GM12878 (cell line): ENCODE results near the gene SIGLEC10. TPM values are rescaled to one million over a fixed set of nuclear protein-coding genes. Genes with fewer than 3 reads are reported as not detected.
A peak's percentile ranks its signal among the peaks of the same experiment; 100 is the strongest.
"Not testable (repeated sequence)": the region's sequence is repeated elsewhere in the genome, so short reads cannot be mapped to it uniquely, and the experiment has no call there.

ENCODE experiments used
- ATAC-seq: fragments of 200-7000 bp; cut with Tn5 transposase; 3 replicates; pipeline ENCODE4 v1.9.1; 2020; ENCODE audit warnings: mild to moderate bottlenecking, moderate library complexity
- BruUV-seq: library from RNA; stranded (reverse); fragments of 400-500 nt; replicated peaks from 2 replicates; lab custom pipeline; 2021; lab: Mats Ljungman, UMichigan
- CTCF ChIA-PET: fragments of 300-600 bp; sonication (Branson Sonifier 250); formaldehyde crosslinking; extraction: SDS; loops from one replicate; lab custom pipeline; 2021; ENCODE audit warnings: inconsistent platforms; lab: Yijun Ruan, JAX
- POLR2A ChIA-PET: fragments of 350-600 bp; formaldehyde crosslinking; extraction: SDS; loops from one replicate; lab custom pipeline; 2021; ENCODE audit warnings: inconsistent platforms; lab: Charles Lee
- RAD21 ChIA-PET: fragments of 300-600 bp; sonication (Branson Sonifier 250); formaldehyde crosslinking; loops from one replicate; lab custom pipeline; 2023; ENCODE audit warnings: antibody characterized with exemption; ENCODE audit not compliant: unreplicated experiment; lab: Charles Lee
- SMC1A ChIA-PET: fragments of 300-600 bp; sonication (Branson Sonifier 250); formaldehyde crosslinking; loops from one replicate; lab custom pipeline; 2023; ENCODE audit not compliant: unreplicated experiment, uncharacterized antibody; lab: Charles Lee
- DNase-seq: peaks from one replicate; pipeline ENCODE4 v3.0.0-alpha.2; 2011; ENCODE audit warnings: low read depth, low spot score
- FAIRE-seq: peaks from 3 replicates; lab custom pipeline; 2011; peaks lifted over from hg19 to GRCh38; lab: Jason Lieb, UNC
- H2AFZ ChIP-seq: 2 replicates; pipeline ENCODE4 v1.6.0; 2011; ENCODE audit warnings: low read depth, low read length, control low read depth; ENCODE audit not compliant: control insufficient read depth
- H3K27ac ChIP-seq: 2 replicates; pipeline ENCODE4 v1.5.1; 2011; ENCODE audit warnings: control low read depth; ENCODE audit not compliant: control insufficient read depth, insufficient read depth
- H3K27me3 ChIP-seq, 2 experiments: replicated peaks in 1 of 2; 2 replicates each; pipeline versions ENCODE4 v1.6.0 to v1.6.1; 2011; ENCODE audit warnings: low read length in 1 of 2; ENCODE audit not compliant: control insufficient read depth in 2 of 2, insufficient read depth in 2 of 2
- H3K36me3 ChIP-seq, 2 experiments: 2 replicates each; pipeline ENCODE4 v1.5.1; 2011; ENCODE audit warnings: low read length in 1 of 2; ENCODE audit not compliant: control insufficient read depth in 2 of 2, insufficient read depth in 2 of 2
- H3K4me1 ChIP-seq: 2 replicates; pipeline ENCODE4 v1.6.1; 2011; ENCODE audit warnings: mild to moderate bottlenecking, low read length, moderate library complexity, mixed read lengths; ENCODE audit not compliant: control insufficient read depth, insufficient read depth
- H3K4me2 ChIP-seq: 2 replicates; pipeline ENCODE4 v1.6.0; 2011; ENCODE audit warnings: control low read depth; ENCODE audit not compliant: control insufficient read depth, insufficient read depth
- H3K4me3 ChIP-seq: fragments of 200-600 bp; sonication (generic); 2 replicates; pipeline ENCODE4 v1.5.1; 2016
- H3K79me2 ChIP-seq: 2 replicates; pipeline ENCODE4 v1.6.0; 2011; ENCODE audit warnings: low read length; ENCODE audit not compliant: control insufficient read depth, insufficient read depth
- H3K9ac ChIP-seq: 2 replicates; pipeline ENCODE4 v1.8.0; 2011; ENCODE audit warnings: low read length, control low read depth, mixed read lengths; ENCODE audit not compliant: control insufficient read depth, insufficient read depth
- H3K9me3 ChIP-seq: replicated peaks from 3 replicates; pipeline ENCODE4 v1.5.1; 2011; ENCODE audit warnings: mild to moderate bottlenecking, low read length; ENCODE audit not compliant: control insufficient read depth, insufficient read depth
- H4K20me1 ChIP-seq: 2 replicates; pipeline ENCODE4 v1.6.0; 2011; ENCODE audit not compliant: control insufficient read depth, insufficient read depth
- CHD4 ChIP-seq: fragments of 200-600 bp; sonication (generic); IDR thresholded peaks from 2 replicates; pipeline ENCODE4 v1.6.1; 2016; ENCODE audit warnings: mild to moderate bottlenecking
- RAD51 ChIP-seq: fragments of 450-650 bp; IDR thresholded peaks from 2 replicates; pipeline ENCODE4 v1.6.1; 2016; ENCODE audit warnings: moderate library complexity, mild to moderate bottlenecking, inconsistent platforms
- SPI1 ChIP-seq: IDR thresholded peaks from 2 replicates; pipeline ENCODE4 v1.6.1; 2011; ENCODE audit warnings: low read depth, mild to moderate bottlenecking, low read length, moderate library complexity, borderline replicate concordance; ENCODE audit not compliant: insufficient read depth
- WGBS: methylation state at CpG from one replicate; pipeline ENCODE4 v1.1.6; 2016; ENCODE audit warnings: low lambda C conversion rate; ENCODE audit not compliant: insufficient replicate concordance, insufficient coverage; ENCODE audit errors: missing lambda C conversion rate; 5-methylcytosine and 5-hydroxymethylcytosine counted together
- in situ Hi-C: fragments of 300-500 bp; cut with MboI; formaldehyde crosslinking; loops from 9 replicates; pipeline ENCODE4 v1.14.3; 2018; ENCODE audit warnings: mixed read lengths
- intact Hi-C: fragments of 100-400 bp; cut with micrococcal nuclease; formaldehyde crosslinking; loops from one replicate; pipeline ENCODE4 v1.14.2; 2022; ENCODE audit not compliant: unreplicated experiment
- polyA plus RNA-seq, 11 experiments: library from polyadenylated mRNA; depleted of rRNA in 4 of 11; unstranded in 6 of 11; stranded (reverse) in 5 of 11; fragments of >200 nt; fragmentation: Nextera tagmentation in 4 of 11; fragmentation: Illumina TruSeq in 1 of 11; extraction: Ambion mirVana in 4 of 11; extraction: Trizol in 1 of 11; gene quantifications; 1 replicate in 1 of 11; 2 replicates in 10 of 11; pipeline versions ENCODE4 v1.2.1 to v1.2.3, GENCODE V29; 2011 to 2016; ENCODE audit warnings: inconsistent platforms in 2 of 11, missing spikeins in 2 of 11, low read depth in 1 of 11
- total RNA-seq, 4 experiments: library from RNA; depleted of rRNA in 3 of 4; stranded (reverse); fragments of >200 nt in 3 of 4; fragmentation: Illumina TruSeq in 1 of 4; extraction: Trizol in 1 of 4; gene quantifications; 2 replicates each; pipeline versions ENCODE4 v1.2.1 to v1.2.3, GENCODE V29; 2013 to 2021

The SIGLEC10 gene
- total and polyA plus RNA-seq, 10 of the 15 experiments (the other 5 are each of a cell fraction or from before 2014, with no cell fraction given), result 2.3 to 16.8 (median 7.8) TPM

GRCh38 chr19:51421229-51422052, 4.0 kb upstream of the SIGLEC10 start:
- H2AFZ ChIP-seq, result no peak overlapping the region
- intact Hi-C loops (loop anchor here (1.0 to 5.0 kb wide), 2 partner anchors 96 to 236 kb away; no protein-coding TSS in a partner anchor), in situ Hi-C loops (no loop called here)
- H4K20me1 ChIP-seq, result no peaks in the 10 kb centered on the region
- RAD21 ChIA-PET, result interaction anchor here (1.5 to 5.8 kb wide), 6 partner anchors 15 to 356 kb away, joined by 4 to 30 read pairs (median 9); no protein-coding TSS in a partner anchor
- DNase-seq (no peak), FAIRE-seq (no peak), ATAC-seq (no peak)
- POLR2A ChIA-PET, result interaction anchor here (0.5 to 0.9 kb wide), 2 partner anchors 20 to 21 kb away, joined by 4 to 5 read pairs; no protein-coding TSS in a partner anchor
- peaks cover 12% of the 10 kb centered on the region for H3K4me1 ChIP-seq
- H3K9ac ChIP-seq, result no peak overlapping the region
- no peak overlapping the region for H3K4me2 ChIP-seq
- no peaks in the 10 kb centered on the region; a peak in 1 of 4 replicates for H3K27me3 ChIP-seq
- WGBS, result 9% methylated on average over 27 of the region's 39 CpGs
- CTCF ChIA-PET, result interaction anchor here (0.5 to 9.7 kb wide), 23 partner anchors 9 to 248 kb away, joined by 3 to 142 read pairs (median 4); no protein-coding TSS in a partner anchor
- H3K4me3 ChIP-seq, result no peak overlapping the region
- no peak for TF ChIP-seq RAD51
- TF ChIP-seq CHD4, result no peak
- 0 out of 2 replicates have a peak, but pooled peaks have one; percentile 28 for TF ChIP-seq SPI1
- H3K36me3 ChIP-seq, result no peaks in the 10 kb centered on the region
- no peaks in the 10 kb centered on the region for H3K79me2 ChIP-seq
- SMC1A ChIA-PET, result interaction anchor here (0.5 to 1.6 kb wide), 7 partner anchors 12 to 238 kb away, joined by 3 to 6 read pairs (median 3); no protein-coding TSS in a partner anchor
- no peaks in the 10 kb centered on the region for H3K9me3 ChIP-seq
- BruUV-seq, result no TSS peak
- H3K27ac ChIP-seq, result no peak overlapping the region

- H3K4me1 ChIP-seq, result peaks cover 16% of the 10 kb centered on the region
- H3K79me2 ChIP-seq, H3K36me3 ChIP-seq, H3K9ac ChIP-seq, ATAC-seq, H3K27me3 ChIP-seq, DNase-seq, H3K9me3 ChIP-seq, FAIRE-seq, H4K20me1 ChIP-seq, H2AFZ ChIP-seq, BruUV-seq, H3K4me2 ChIP-seq, H3K4me3 ChIP-seq, in situ Hi-C loops, H3K27ac ChIP-seq: not testable (repeated sequence)
- intact Hi-C loops, result loop anchor here (5.0 kb wide), 1 partner anchor 97 kb away; no protein-coding TSS in a partner anchor
- RAD21 ChIA-PET, result interaction anchor here (0.7 to 5.8 kb wide), 8 partner anchors 16 to 357 kb away, joined by 3 to 30 read pairs (median 8); no protein-coding TSS in a partner anchor
- WGBS, result 59% methylated on average over 11 of the region's 11 CpGs
- SMC1A ChIA-PET, result interaction anchor here (0.6 to 1.6 kb wide), 4 partner anchors 11 to 236 kb away, joined by 3 to 6 read pairs (median 4); no protein-coding TSS in a partner anchor
- POLR2A ChIA-PET, result interaction anchor here (0.7 to 0.9 kb wide), 2 partner anchors 22 to 24 kb away, joined by 4 to 5 read pairs; no protein-coding TSS in a partner anchor
- CTCF ChIA-PET, result interaction anchor here (0.6 to 9.7 kb wide), 12 partner anchors 12 to 241 kb away, joined by 3 to 142 read pairs (median 8); no protein-coding TSS in a partner anchor
Measured at GRCh38 chr19:51420511-51420910, 3.1 kb upstream of the SIGLEC10 start.
